HFFc6 (cell line): ENCODE data around the gene RAB4A. TPM values are rescaled to one million over a fixed set of nuclear protein-coding genes. Genes with fewer than 3 reads are reported as not detected.

Experiments
- DNase-seq: peaks from one replicate; pipeline ENCODE4 v3.0.0-alpha.2; 2018
- H3K27ac Mint-ChIP-seq: 2 replicates; pipeline ENCODE4 v1.8.0; 2020; ENCODE audit warnings: mild to moderate bottlenecking, mixed read lengths
- H3K27me3 Mint-ChIP-seq: 2 replicates; pipeline ENCODE4 v1.8.0; 2021; ENCODE audit warnings: mild to moderate bottlenecking, moderate library complexity, mixed read lengths; ENCODE audit not compliant: insufficient read depth
- H3K36me3 Mint-ChIP-seq: 2 replicates; pipeline ENCODE4 v1.8.0; 2021; ENCODE audit warnings: low read depth, mixed read lengths
- H3K4me1 Mint-ChIP-seq: 2 replicates; pipeline ENCODE4 v1.8.0; 2020; ENCODE audit warnings: low read depth, mixed read lengths
- H3K4me3 Mint-ChIP-seq: 2 replicates; pipeline ENCODE4 v1.8.0; 2020; ENCODE audit warnings: mild to moderate bottlenecking, moderate library complexity, mixed read lengths
- H3K9me3 Mint-ChIP-seq: 2 replicates; pipeline ENCODE4 v1.8.0; 2020; ENCODE audit warnings: mild to moderate bottlenecking, mixed read lengths
- CTCF ChIP-seq: fragments of 200-600 bp; sonication (generic); IDR thresholded peaks from 2 replicates; pipeline ENCODE4 v1.5.0; 2021; ENCODE audit warnings: antibody characterized with exemption, mild to moderate bottlenecking
- total RNA-seq, 6 experiments: library from RNA; stranded (reverse); fragmentation: NEBNext Ultra II Directional; extraction: Animal tissue kit (Norgen Biotek cat#: 25700); gene quantifications; 2 replicates in 1 of 6; 3 replicates in 5 of 6; pipeline ENCODE4 v1.2.3, GENCODE V29; 2021

RAB4A gene
- total RNA-seq, 6 experiments from 2014 or later, result 34.7 to 64.2 (median 41.3) TPM

DNA sequence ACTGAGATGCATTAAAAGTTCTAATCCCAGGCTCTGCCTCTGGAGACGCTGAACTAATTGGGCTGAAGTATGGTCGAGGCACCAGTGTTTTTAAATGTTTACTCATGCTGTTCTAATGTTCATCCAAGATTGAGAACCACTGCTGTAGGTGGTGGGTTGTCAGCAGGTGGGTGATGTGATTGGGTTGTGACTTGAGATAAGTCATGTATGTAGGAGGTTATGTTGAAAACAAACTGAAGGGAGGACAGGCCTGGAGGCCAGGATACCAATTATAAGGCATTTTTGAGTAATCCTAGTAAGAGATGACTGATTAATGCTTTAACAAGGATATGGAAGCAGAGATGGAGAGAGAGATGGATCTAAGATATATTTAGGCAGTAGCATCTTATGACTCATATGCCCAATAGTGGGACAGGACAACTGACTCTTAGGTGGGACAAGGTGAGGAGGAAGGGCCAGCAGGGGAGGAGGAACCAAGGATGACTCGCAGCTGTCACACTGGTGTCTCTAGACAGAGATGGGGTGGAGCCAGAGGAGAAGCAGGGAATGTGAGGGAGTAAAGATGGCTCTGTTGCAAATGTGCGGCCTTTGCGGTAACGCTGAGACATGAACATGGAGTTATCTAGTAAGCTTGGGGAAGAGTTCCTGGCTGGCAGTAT, 29.3 kb downstream of the RAB4A start:
- no peak for TF ChIP-seq CTCF
- no peak overlapping the region for H3K4me3 Mint-ChIP-seq
- peaks cover 22% of the 10 kb centered on the region; the same call in 1 of the 2 replicates for H3K36me3 Mint-ChIP-seq
- no peak for DNase-seq
- no peaks in the 10 kb centered on the region; the same call in 1 of the 2 replicates for H3K27me3 Mint-ChIP-seq
- H3K27ac Mint-ChIP-seq, result no peak overlapping the region; the same call in 1 of the 2 replicates
- H3K4me1 Mint-ChIP-seq, result peaks cover 30% of the 10 kb centered on the region
- no peaks in the 10 kb centered on the region for H3K9me3 Mint-ChIP-seq

GRCh38 chr1:229302740-229303139, 31.8 kb downstream of the RAB4A start:
- no peaks in the 10 kb centered on the region for H3K9me3 Mint-ChIP-seq
- H3K4me3 Mint-ChIP-seq, result no peak overlapping the region
- no peak for TF ChIP-seq CTCF
- H3K36me3 Mint-ChIP-seq, result peaks cover 17% of the 10 kb centered on the region; the same call in 1 of the 2 replicates
- no peaks in the 10 kb centered on the region; the same call in 1 of the 2 replicates for H3K27me3 Mint-ChIP-seq
- no peak overlapping the region for H3K27ac Mint-ChIP-seq
- peaks cover 13% of the 10 kb centered on the region for H3K4me1 Mint-ChIP-seq
- no peak for DNase-seq

GRCh38 chr1:229303855-229304254, 32.9 kb downstream of the RAB4A start:
- H3K4me1 Mint-ChIP-seq, result peaks cover 13% of the 10 kb centered on the region
- H3K36me3 Mint-ChIP-seq, result peaks cover 17% of the 10 kb centered on the region; the same call in 1 of the 2 replicates

GRCh38 chr1:229305392-229305791, 34.5 kb downstream of the RAB4A start:
- no peak for DNase-seq
- H3K4me1 Mint-ChIP-seq, result peaks cover 2% of the 10 kb centered on the region
- peaks cover 3% of the 10 kb centered on the region; the same call in 1 of the 2 replicates for H3K36me3 Mint-ChIP-seq
- H3K4me3 Mint-ChIP-seq, result no peak overlapping the region
- H3K27ac Mint-ChIP-seq, result no peak overlapping the region
- no peaks in the 10 kb centered on the region; the same call in 1 of the 2 replicates for H3K27me3 Mint-ChIP-seq
- no peak for TF ChIP-seq CTCF
- no peaks in the 10 kb centered on the region for H3K9me3 Mint-ChIP-seq

More at GRCh38 chr1:229303855-229304254, 32.9 kb downstream of the RAB4A start:
- Mint-ChIP-seq H3K27me3 (no peaks in the 10 kb centered on the region; the same call in 1 of the 2 replicates), H3K27ac (no peak overlapping the region), H3K9me3 (no peaks in the 10 kb centered on the region), H3K4me3 (no peak overlapping the region)
- no peak for DNase-seq
- no peak for TF ChIP-seq CTCF

GRCh38 chr1:229309074-229309473, 38.2 kb downstream of the RAB4A start:
- H3K9me3 Mint-ChIP-seq, result no peaks in the 10 kb centered on the region
- no peaks in the 10 kb centered on the region for H3K4me1 Mint-ChIP-seq
- H3K27me3 Mint-ChIP-seq, result no peaks in the 10 kb centered on the region
- H3K4me3 Mint-ChIP-seq, result no peak overlapping the region
- no peak overlapping the region for H3K27ac Mint-ChIP-seq
- H3K36me3 Mint-ChIP-seq, result no peaks in the 10 kb centered on the region
- DNase-seq, result no peak
- TF ChIP-seq CTCF, result no peak
